Ramos (cell line): ENCODE data around the gene ZGLP1.
"Not testable (repeated sequence)": the region's sequence is repeated elsewhere in the genome, so short reads cannot be mapped to it uniquely, and the experiment has no call there.

ENCODE experiments used
- in situ Hi-C: fragments of 300-500 bp; cut with MboI; formaldehyde crosslinking; loops from one replicate; pipeline ENCODE4 v1.14.3; 2022; ENCODE audit warnings: low sequenced_read_pairs; ENCODE audit not compliant: unreplicated experiment

The ZGLP1 gene

DNA sequence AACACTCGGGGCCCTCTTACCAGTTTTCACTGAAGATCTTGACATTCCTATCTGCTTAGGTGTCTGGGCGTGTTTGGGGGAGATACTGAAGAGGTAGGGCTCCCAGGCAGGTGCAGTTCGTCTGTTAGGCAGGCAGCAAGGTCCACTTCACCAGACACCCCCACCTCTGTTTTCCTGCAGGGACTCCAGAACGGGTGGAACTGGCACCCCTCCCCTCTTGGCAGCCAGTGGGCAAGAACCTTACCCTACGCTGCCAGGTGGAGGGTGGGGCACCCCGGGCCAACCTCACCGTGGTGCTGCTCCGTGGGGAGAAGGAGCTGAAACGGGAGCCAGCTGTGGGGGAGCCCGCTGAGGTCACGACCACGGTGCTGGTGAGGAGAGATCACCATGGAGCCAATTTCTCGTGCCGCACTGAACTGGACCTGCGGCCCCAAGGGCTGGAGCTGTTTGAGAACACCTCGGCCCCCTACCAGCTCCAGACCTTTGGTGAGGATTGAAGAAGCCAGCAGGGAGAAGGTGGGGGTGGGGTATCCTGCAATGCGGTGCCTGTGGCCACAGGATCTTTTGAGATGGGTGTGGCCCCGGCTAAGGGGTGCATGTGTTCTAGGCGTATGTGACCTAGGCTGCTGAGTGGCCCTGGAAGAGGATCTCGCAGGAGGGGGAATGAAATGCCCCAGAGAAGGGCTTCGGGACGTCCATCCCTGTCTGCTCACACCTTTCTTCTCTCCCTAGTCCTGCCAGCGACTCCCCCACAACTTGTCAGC lies 26.1 kb downstream of the ZGLP1 start:
- in situ Hi-C loops, result no loop called here

DNA sequence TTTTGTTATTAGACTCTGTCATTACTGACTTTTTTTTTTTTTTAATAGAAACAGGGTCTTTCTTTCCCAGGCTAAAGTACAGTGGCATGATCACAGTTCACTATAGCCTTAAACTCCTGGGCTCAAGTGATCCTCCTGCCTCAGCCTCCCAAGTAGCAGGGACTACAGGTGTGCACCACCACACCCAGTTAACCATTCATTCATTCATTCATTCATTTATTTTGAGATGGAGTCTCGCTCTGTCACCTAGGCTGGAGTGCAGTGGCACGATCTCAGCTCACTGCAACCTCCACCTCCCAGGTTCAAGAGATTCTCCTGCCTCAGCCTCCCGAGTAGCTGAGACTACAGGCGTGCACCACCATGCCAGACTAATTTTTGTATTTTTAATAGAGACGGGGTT lies 27.6 kb downstream of the ZGLP1 start:
- in situ Hi-C loops, result not testable (repeated sequence)

GRCh38 chr19:10279737-10280442 lies 29.7 kb downstream of the ZGLP1 start:
- in situ Hi-C loops, result no loop called here

- in situ Hi-C loops, result no loop called here
Measured at GRCh38 chr19:10278935-10279334, 30.7 kb downstream of the ZGLP1 start.

GRCh38 chr19:10277795-10278589 lies 31.6 kb downstream of the ZGLP1 start:
- in situ Hi-C loops, result no loop called here

DNA sequence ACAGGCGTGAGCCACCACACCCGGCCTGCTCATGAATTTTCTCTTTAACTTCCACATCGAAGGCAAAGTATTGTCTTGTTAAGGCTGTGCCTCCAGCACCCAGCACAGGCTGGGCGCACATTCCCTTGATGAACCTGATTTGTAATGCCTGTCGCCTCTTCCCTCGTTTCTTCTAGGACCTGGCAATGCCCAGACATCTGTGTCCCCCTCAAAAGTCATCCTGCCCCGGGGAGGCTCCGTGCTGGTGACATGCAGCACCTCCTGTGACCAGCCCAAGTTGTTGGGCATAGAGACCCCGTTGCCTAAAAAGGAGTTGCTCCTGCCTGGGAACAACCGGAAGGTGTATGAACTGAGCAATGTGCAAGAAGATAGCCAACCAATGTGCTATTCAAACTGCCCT lies 35.0 kb downstream of the ZGLP1 start:
- in situ Hi-C loops, result loop anchor here (5.0 kb wide), 1 partner anchor 113 kb away; no protein-coding TSS in a partner anchor

GRCh38 chr19:10271543-10272086 lies 38.0 kb downstream of the ZGLP1 start:
- in situ Hi-C loops, result loop anchor here (5.0 kb wide), 1 partner anchor 116 kb away; no protein-coding TSS in a partner anchor

GRCh38 chr19:10270616-10271394 lies 38.8 kb downstream of the ZGLP1 start, which contains the start of gene ICAM1:
Gene ICAM1, plus strand, starts transcription at chr19:10271120. Its CDS starts 40 bp downstream, at chr19:10271160.
- in situ Hi-C loops, result loop anchor here (5.0 kb wide), 1 partner anchor 116 kb away; no protein-coding TSS in a partner anchor

GRCh38 chr19:10270180-10270615 lies 39.4 kb downstream of the ZGLP1 start:
- in situ Hi-C loops, result loop anchor here (5.0 kb wide), 1 partner anchor 117 kb away; no protein-coding TSS in a partner anchor

GRCh38 chr19:10269333-10270179 lies 40.1 kb downstream of the ZGLP1 start:
- in situ Hi-C loops, result loop anchor here (5.0 to 10.0 kb wide), 2 partner anchors 118 to 345 kb away; no protein-coding TSS in a partner anchor

- in situ Hi-C loops, result loop anchor here (10.0 kb wide), 1 partner anchor 343 kb away; no protein-coding TSS in a partner anchor
Measured at GRCh38 chr19:10268071-10268470, 41.5 kb downstream of the ZGLP1 start.

- in situ Hi-C loops, result loop anchor here (10.0 kb wide), 1 partner anchor 342 kb away; no protein-coding TSS in a partner anchor
Measured at GRCh38 chr19:10266706-10267105, 42.9 kb downstream of the ZGLP1 start.

- in situ Hi-C loops, result loop anchor here (10.0 kb wide), 1 partner anchor 338 kb away; no protein-coding TSS in a partner anchor
Measured at GRCh38 chr19:10262771-10263170, 46.8 kb downstream of the ZGLP1 start.

GRCh38 chr19:10260141-10260584 lies 49.5 kb downstream of the ZGLP1 start:
- in situ Hi-C loops, result loop anchor here (10.0 kb wide), 1 partner anchor 335 kb away; no protein-coding TSS in a partner anchor

DNA sequence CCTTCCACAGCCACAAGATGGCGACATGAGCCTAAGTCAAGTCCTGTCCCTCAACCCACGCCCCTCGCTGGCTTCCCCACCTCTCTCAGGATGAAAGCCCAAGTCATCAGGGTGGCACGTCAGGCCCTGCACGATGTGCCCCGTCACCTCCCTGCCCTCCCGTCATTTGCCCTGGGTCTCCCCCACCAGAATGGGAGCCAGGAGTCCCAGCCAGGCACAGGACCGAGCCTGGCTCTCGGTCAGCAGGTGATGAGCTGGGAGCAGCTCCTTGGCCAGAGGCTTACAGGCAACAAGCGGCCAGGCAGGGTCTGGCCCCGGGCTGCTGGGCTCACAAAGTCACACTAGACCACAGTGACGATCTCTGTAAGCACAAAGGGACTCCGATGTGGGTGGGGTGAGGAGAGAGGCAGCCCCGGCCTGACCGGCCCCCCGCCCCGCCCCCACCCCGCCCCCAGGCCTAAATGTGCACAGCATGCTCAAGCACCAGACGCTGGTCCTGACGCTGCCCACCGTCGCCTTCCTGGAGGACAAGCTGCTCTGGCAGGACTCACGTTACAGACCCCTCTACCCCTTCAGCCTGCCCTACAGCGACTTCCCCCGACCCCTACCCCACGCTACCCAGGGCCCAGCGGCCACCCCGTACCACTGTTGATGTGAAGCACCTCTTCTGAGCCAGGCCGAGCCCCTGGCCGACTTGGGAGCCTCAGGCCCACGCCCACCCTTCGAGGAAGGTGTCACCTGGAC lies 50.3 kb downstream of the ZGLP1 start:
- in situ Hi-C loops, result no loop called here

- in situ Hi-C loops, result no loop called here
Measured at GRCh38 chr19:10258080-10258710, 51.4 kb downstream of the ZGLP1 start.
